ENCODE results near the gene TMEM87B.

DNA sequence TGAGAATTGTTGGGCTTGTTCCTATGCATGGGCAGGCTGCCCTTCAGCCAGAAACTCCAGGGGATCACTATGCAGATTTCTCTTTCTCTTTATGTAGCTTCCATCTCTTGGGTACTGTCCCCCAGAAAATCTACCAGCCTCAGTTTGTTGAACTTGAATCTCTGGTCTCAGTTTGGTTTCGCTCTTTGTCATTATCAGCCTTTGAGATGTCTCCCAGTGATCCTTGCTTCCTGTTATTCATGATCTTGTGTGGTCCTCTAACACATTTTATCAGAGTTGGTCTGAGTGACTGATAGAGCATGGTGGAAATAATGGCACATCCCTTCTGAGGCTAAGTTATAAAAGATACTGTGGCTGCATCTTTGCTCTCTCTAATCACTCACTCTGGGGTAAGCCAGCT is 7.8 kb downstream of the TMEM87B start:
- TF ChIP-seq, protein P1, sequence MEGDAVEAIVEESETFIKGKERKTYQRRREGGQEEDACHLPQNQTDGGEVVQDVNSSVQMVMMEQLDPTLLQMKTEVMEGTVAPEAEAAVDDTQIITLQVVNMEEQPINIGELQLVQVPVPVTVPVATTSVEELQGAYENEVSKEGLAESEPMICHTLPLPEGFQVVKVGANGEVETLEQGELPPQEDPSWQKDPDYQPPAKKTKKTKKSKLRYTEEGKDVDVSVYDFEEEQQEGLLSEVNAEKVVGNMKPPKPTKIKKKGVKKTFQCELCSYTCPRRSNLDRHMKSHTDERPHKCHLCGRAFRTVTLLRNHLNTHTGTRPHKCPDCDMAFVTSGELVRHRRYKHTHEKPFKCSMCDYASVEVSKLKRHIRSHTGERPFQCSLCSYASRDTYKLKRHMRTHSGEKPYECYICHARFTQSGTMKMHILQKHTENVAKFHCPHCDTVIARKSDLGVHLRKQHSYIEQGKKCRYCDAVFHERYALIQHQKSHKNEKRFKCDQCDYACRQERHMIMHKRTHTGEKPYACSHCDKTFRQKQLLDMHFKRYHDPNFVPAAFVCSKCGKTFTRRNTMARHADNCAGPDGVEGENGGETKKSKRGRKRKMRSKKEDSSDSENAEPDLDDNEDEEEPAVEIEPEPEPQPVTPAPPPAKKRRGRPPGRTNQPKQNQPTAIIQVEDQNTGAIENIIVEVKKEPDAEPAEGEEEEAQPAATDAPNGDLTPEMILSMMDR (IDR thresholded peaks at IDR 0.05; ENCODE audit: control extremely low read depth in 1 of 3, insufficient read depth in 1 of 3, low read depth in 1 of 3, low read length in 3 of 3), result no peak
- TF ChIP-seq RFX5 (IDR thresholded peaks at IDR 0.05; ENCODE audit: borderline replicate concordance, low read depth, low read length), result no peak

All from H1 (cell line).